Measurements from ENCODE around the gene PDE6G.
A peak's percentile ranks its signal among the peaks of the same experiment; 100 is the strongest.
"Not testable (repeated sequence)": the region's sequence is repeated elsewhere in the genome, so short reads cannot be mapped to it uniquely, and the experiment has no call there.

The PDE6G gene

GRCh38 chr17:81621494-81622130 lies 34.7 kb downstream of the PDE6G start:
- no peak for DNase-seq

- DNase-seq = not testable (repeated sequence)
These were observed 38.0 kb downstream of the PDE6G start for GRCh38 chr17:81618307-81618706.

- no peak for DNase-seq
These were observed 39.5 kb downstream of the PDE6G start for GRCh38 chr17:81616877-81617276.

- no peak for DNase-seq
These were observed 40.9 kb downstream of the PDE6G start for GRCh38 chr17:81615401-81615930.

GRCh38 chr17:81612172-81612970 lies 44.0 kb downstream of the PDE6G start:
- no peak for DNase-seq

GRCh38 chr17:81609541-81610311 lies 46.6 kb downstream of the PDE6G start:
- no peak for DNase-seq

GRCh38 chr17:81608605-81609004 lies 47.7 kb downstream of the PDE6G start:
- DNase-seq = no peak

- no peak for DNase-seq
These were observed 48.3 kb downstream of the PDE6G start for GRCh38 chr17:81608082-81608481.

- no peak for DNase-seq
These were observed 48.9 kb downstream of the PDE6G start for GRCh38 chr17:81607431-81607830.

GRCh38 chr17:81603846-81604610 lies 52.3 kb downstream of the PDE6G start:
- no peak for DNase-seq

- peak; percentile 84 for DNase-seq
These were observed 54.7 kb downstream of the PDE6G start for GRCh38 chr17:81601525-81602120.
